HG02840 (cell line): Measurements from ENCODE around the gene OR13H1.
"Not testable (repeated sequence)": the region's sequence is repeated elsewhere in the genome, so short reads cannot be mapped to it uniquely, and the experiment has no call there.

Experiments
- ATAC-seq: cut with Tn5 transposase; IDR thresholded peaks from one replicate; pipeline ENCODE4 v1.9.1; 2021; ENCODE audit warnings: mild to moderate bottlenecking, moderate library complexity, moderate number of reproducible peaks; ENCODE audit not compliant: unreplicated experiment, low FRiP score

OR13H1 gene

GRCh38 chrX:131543774-131544173 lies at the start of gene OR13H1:
Gene OR13H1, plus strand, starts transcription at chrX:131544074. Its CDS starts 0 bp downstream, at chrX:131544074.
- no peak for ATAC-seq

- not testable (repeated sequence) for ATAC-seq
Measured at GRCh38 chrX:131501556-131501955, 42.3 kb upstream of the OR13H1 start.

DNA sequence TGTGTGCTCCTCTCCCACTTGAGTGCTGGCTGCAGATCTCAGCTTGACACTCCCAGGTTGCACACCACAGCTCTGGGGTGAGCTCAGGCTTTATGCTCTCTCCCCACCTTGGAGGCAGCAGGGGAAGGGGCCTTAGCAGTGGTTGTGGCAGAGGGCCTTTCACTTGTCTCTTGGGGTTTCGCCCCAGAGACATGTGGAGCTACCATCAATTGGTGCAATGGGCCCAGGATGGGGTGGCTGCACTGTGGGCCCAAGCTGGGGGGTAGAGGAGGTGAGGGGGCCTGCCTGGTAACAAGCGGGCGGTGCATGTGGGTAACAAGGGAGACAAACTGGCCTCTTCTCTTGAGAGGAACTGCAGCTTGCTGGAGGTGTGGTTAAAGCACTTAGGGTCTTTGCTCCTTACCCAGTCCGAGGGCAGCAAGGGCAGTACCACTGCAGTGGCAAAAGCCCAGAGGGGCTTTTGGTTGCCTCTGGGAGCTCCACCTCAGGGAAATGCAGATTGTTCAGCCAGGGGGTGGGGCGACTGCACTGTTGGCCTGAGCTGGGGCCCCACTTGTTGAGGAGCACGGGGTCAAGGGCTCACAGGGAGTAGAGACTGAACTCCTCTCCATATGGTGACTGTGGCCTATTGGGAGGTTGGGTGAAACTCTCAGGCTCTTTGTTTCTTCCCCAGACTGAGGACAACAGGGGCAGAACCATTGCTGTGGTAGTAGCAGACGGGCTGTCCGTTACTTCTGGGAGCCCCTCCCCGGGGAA lies 30.5 kb upstream of the OR13H1 start:
- ATAC-seq: no peak

DNA sequence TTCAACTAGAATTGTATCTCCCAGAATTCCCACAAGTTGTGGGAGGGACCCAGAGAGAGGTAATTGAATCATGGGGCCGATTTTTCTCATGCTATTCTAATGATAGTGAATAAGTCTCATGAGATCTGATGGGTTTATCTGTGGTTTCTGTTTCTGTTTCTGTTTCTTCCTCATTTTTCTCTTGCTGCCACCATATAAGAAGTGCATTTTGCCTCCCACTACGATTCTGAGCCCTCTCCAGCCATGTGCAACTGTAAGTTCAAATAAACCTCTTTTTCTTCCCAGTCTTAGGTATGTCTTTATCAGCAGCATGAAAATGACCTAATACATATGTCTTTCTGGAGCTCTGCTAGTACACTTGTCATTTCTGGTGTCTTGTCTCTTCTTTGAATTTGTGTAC lies 22.1 kb upstream of the OR13H1 start:
- no peak for ATAC-seq

GRCh38 chrX:131544218-131544617 lies 344 bp downstream of the OR13H1 start:
- no peak for ATAC-seq

GRCh38 chrX:131549011-131549410 lies 5.1 kb downstream of the OR13H1 start:
- ATAC-seq: no peak

DNA sequence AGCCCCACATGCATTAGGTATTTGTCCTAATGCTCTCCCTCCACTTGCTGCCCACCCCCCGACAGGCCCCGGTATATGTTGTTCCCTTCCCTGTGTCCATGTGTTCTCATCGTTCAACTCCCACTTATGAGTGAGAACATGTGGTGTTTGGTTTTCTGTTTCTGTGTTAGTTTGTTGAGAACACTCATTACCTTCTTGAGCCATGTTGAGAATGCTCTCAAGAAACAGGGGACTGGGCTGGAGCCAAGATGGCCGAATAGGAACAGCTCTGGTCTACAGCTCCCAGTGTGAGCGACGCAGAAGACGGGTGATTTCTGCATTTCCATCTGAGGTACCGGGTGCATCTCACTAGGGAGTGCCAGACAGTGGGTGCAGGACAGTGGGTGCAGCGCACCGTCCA lies 8.6 kb downstream of the OR13H1 start:
- not testable (repeated sequence) for ATAC-seq

DNA sequence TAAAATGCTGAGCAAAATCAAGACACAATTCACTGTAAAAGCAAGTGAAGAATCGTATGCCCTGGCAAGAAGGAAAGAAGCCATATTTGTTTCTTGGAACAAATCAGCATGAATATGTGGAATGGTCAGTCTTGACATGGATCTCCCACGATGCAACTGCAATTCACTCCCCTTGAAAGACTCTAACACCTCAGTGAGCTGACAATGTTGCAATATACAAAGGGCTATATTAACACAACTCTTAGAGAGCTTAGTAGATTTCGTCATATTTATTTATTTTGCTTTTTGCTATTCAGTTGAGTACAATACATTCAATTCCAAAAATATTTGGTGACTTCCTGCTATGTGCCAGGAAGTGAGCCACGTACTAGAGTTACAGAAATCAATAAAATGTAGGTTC lies 14.7 kb downstream of the OR13H1 start:
- no peak for ATAC-seq

GRCh38 chrX:131564553-131565229 lies 20.8 kb downstream of the OR13H1 start:
- no peak for ATAC-seq

DNA sequence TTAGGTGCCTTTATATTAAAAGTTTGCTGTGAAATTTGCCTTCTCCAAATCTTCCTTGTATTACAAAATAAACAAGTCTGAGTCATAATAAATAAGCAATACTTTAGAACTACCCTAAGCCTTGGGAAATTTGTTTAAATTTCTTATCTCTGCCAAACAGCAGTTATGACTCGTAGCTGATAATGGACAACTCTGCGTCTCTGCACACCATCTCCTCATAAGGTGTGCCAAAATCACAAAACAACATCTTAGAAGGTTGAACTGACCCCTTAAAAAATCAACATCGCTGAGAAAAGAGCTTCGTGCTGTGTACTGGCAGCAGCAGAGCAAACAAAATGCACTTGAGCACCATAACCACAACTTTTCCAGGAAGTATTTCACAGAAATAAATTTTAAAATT lies 22.0 kb downstream of the OR13H1 start:
- ATAC-seq: no peak

GRCh38 chrX:131571348-131571747 lies 27.5 kb downstream of the OR13H1 start:
- ATAC-seq: no peak

- ATAC-seq: no peak
Measured at GRCh38 chrX:131572372-131573014, 28.6 kb downstream of the OR13H1 start.

- no peak for ATAC-seq
Measured at GRCh38 chrX:131577413-131577812, 33.5 kb downstream of the OR13H1 start.

DNA sequence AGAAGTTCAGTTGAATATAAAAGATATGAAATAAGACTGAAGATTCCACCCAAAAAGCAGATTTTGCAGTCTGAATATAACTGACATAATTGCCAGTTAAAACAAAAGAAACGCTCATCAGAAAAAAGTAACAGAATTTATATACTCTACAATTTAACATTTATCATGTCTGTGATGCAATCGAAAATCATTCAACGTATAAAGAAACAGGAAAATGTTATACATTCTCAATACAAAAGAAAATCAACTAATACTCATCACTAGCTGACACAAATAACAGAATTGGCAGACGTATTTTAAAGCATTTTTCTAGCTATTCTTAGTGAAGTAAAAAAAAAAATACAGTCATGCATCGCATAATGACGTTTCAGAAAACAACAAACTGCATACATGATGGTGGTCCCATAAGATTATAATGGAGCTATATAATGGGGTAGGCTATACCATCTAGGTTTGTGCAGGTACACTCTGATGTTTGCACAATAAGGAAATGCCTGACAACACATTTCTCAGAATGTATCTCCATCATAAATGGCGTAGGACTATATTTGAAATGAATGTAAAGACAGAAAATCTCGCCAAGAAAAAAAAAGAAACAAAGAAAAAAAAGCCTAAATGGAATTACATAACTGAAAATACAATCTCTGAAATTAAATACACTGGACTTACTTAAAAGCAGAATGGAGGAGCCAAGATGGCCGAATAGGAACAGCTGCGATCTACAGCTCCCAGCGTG lies 34.3 kb downstream of the OR13H1 start:
- ATAC-seq: no peak

DNA sequence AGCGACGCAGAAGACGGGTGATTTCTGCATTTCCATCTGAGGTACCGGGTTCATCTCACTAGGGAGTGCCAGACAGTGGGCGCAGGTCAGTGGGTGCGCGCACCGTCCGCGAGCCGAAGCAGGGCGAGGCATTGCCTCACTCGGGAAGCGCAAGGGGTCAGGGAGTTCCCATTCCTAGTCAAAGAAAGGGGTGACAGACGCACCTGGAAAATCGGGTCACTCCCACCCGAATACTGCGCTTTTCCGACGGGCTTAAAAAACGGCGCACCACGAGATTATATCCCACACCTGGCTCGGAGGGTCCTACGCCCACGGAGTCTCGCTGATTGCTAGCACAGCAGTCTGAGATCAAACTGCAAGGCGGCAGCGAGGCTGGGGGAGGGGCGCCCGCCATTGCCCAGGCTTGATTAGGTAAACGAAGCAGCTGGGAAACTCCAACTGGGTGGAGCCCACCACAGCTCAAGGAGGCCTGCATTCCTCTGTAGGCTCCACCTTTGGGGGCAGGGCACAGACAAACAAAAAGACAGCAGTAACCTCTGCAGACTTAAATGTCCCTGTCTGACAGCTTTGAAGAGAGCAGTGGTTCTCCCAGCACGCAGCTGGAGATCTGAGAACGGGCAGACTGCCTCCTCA lies 35.0 kb downstream of the OR13H1 start:
- not testable (repeated sequence) for ATAC-seq

DNA sequence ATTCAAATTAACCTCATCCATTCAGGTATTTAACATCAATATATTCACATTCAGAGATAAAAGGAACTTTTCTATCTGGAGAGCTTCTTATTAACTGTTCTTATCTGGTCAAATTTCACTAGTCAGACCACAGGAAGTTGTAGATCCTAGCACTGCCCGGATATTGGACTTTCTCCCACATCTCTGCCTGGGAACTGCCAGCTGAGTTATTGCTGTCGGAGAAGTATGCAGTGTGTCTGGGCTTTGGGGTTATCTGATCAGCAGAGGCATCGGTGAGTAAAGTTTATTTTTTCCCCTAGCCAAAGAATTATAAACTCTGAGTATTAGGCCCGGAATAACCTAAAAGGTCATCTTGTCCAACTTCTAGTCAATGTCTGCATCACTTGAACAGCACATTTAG lies 45.1 kb downstream of the OR13H1 start:
- no peak for ATAC-seq
